PC-9 (cell line): ENCODE results near the gene GARNL3. TPM values are rescaled to one million over a fixed set of nuclear protein-coding genes. Genes with fewer than 3 reads are reported as not detected.
A peak's percentile ranks its signal among the peaks of the same experiment; 100 is the strongest.

Experiments
- BruUV-seq: library from RNA; stranded (reverse); fragments of 400-500 nt; replicated peaks from 2 replicates; lab custom pipeline; 2021; lab: Mats Ljungman, UMichigan
- CTCF ChIA-PET: fragments of 300-600 bp; sonication (Branson Sonifier 250); formaldehyde crosslinking; loops from one replicate; lab custom pipeline; 2022; ENCODE audit warnings: antibody characterized with exemption; lab: Charles Lee
- POLR2A ChIA-PET: fragments of 300-600 bp; sonication (Branson Sonifier 250); formaldehyde crosslinking; loops from one replicate; lab custom pipeline; 2022; ENCODE audit warnings: antibody characterized with exemption; ENCODE audit not compliant: unreplicated experiment; lab: Charles Lee
- DNase-seq, 2 experiments: peaks; one replicate each; pipeline versions ENCODE4 v3.0.0 to v3.0.0-alpha.2; 2015 to 2022; ENCODE audit warnings: mixed read lengths in 1 of 2
- H2AFZ ChIP-seq: fragments of 200-600 bp; sonication (generic); 2 replicates; pipeline ENCODE4 v1.8.1; 2017; ENCODE audit warnings: antibody characterized with exemption
- H3F3A ChIP-seq: fragments of 200-600 bp; sonication (generic); 2 replicates; pipeline ENCODE4 v1.8.1; 2017; ENCODE audit warnings: antibody characterized with exemption, mild to moderate bottlenecking, low read depth; ENCODE audit not compliant: insufficient read depth
- H3K27ac ChIP-seq: fragments of 200-600 bp; sonication (generic); 2 replicates; pipeline ENCODE4 v1.6.1; 2016; ENCODE audit warnings: mixed run types
- H3K27me3 ChIP-seq: fragments of 200-600 bp; sonication (generic); 2 replicates; pipeline ENCODE4 v1.6.1; 2016; ENCODE audit warnings: low read depth, mixed run types; ENCODE audit not compliant: insufficient read depth
- H3K36me3 ChIP-seq: fragments of 200-600 bp; sonication (generic); 2 replicates; pipeline ENCODE4 v1.6.1; 2016; ENCODE audit warnings: low read depth, mixed run types
- H3K4me1 ChIP-seq: fragments of 200-600 bp; sonication (generic); replicated peaks from 2 replicates; pipeline ENCODE4 v1.6.1; 2016; ENCODE audit warnings: mixed run types; ENCODE audit not compliant: insufficient read depth
- H3K4me2 ChIP-seq: fragments of 200-600 bp; sonication (generic); 2 replicates; pipeline ENCODE4 v1.6.1; 2017; ENCODE audit warnings: mixed run types
- H3K4me3 ChIP-seq: fragments of 200-600 bp; sonication (generic); 2 replicates; pipeline ENCODE4 v1.6.1; 2016; ENCODE audit warnings: mixed run types
- H3K79me2 ChIP-seq: fragments of 200-600 bp; sonication (generic); 2 replicates; pipeline ENCODE4 v1.6.1; 2017; ENCODE audit warnings: low read depth, mixed run types
- H3K9me2 ChIP-seq: fragments of 200-600 bp; sonication (generic); 2 replicates; pipeline ENCODE4 v1.8.1; 2017; ENCODE audit warnings: mild to moderate bottlenecking; ENCODE audit not compliant: insufficient read depth
- H3K9me3 ChIP-seq: fragments of 200-600 bp; sonication (generic); 2 replicates; pipeline ENCODE4 v1.8.1; 2016; ENCODE audit warnings: low read depth; ENCODE audit not compliant: insufficient read depth
- H4K20me1 ChIP-seq: fragments of 200-600 bp; sonication (generic); 2 replicates; pipeline ENCODE4 v1.8.1; 2017; ENCODE audit not compliant: insufficient read depth
- CTCF ChIP-seq: fragments of 200-600 bp; sonication (generic); conservative IDR thresholded peaks from 2 replicates; pipeline ENCODE4 v1.6.1; 2017; ENCODE audit warnings: mixed run types, antibody characterized with exemption, mild to moderate bottlenecking, moderate library complexity
- EZH2 ChIP-seq: fragments of 200-600 bp; sonication (generic); IDR thresholded peaks from 2 replicates; pipeline ENCODE4 v1.8.0; 2017; ENCODE audit warnings: antibody characterized with exemption, low read depth
- intact Hi-C: fragments of 100-400 bp; cut with micrococcal nuclease; formaldehyde crosslinking; loops from one replicate; pipeline ENCODE4 v1.10.0; 2022; ENCODE audit not compliant: unreplicated experiment
- total RNA-seq: library from RNA; stranded (reverse); gene quantifications from 2 replicates; pipeline ENCODE4 v1.2.3, GENCODE V29; 2021

GARNL3 gene
- total RNA-seq, 1 experiment from 2014 or later = 10.8 TPM

GRCh38 chr9:127407492-127407843, 142.9 kb downstream of the GARNL3 start:
- H3K36me3 ChIP-seq = no peaks in the 10 kb centered on the region
- H2AFZ ChIP-seq = no peak overlapping the region
- 0 out of 2 replicates have a peak, but pooled peaks cover 3% of the 10 kb centered on the region for H3F3A ChIP-seq
- ChIA-PET POLR2A (interaction anchor here (0.6 kb wide), 1 partner anchor 8 kb away, joined by 3 read pairs; no protein-coding TSS in a partner anchor), CTCF (no interaction called here)
- DNase-seq = no peak
- no peaks in the 10 kb centered on the region for H3K79me2 ChIP-seq
- no peaks in the 10 kb centered on the region for H3K4me1 ChIP-seq
- H3K9me3 ChIP-seq = no peaks in the 10 kb centered on the region
- H4K20me1 ChIP-seq = no peaks in the 10 kb centered on the region
- no peaks in the 10 kb centered on the region for H3K27me3 ChIP-seq
- H3K4me3 ChIP-seq = no peak overlapping the region
- intact Hi-C loops = no loop called here
- no peaks in the 10 kb centered on the region for H3K9me2 ChIP-seq
- H3K4me2 ChIP-seq = no peak overlapping the region
- H3K27ac ChIP-seq = no peak overlapping the region
- TF ChIP-seq EZH2 (no peak), CTCF (no peak)
- TSS peak; percentile 20 for BruUV-seq

- ChIA-PET POLR2A (no interaction called here), CTCF (interaction anchor here (0.6 to 0.7 kb wide), 2 partner anchors 35 to 452 kb away, joined by 3 to 10 read pairs; no protein-coding TSS in a partner anchor)
- H3K27ac ChIP-seq = no peak overlapping the region
Measured at GRCh38 chr9:127411122-127411521, 146.5 kb downstream of the GARNL3 start.

GRCh38 chr9:127415141-127415540, 150.6 kb downstream of the GARNL3 start:
- no peak overlapping the region for H2AFZ ChIP-seq
- no peaks in the 10 kb centered on the region for H3K79me2 ChIP-seq
- no TSS peak for BruUV-seq
- H3K9me2 ChIP-seq = no peaks in the 10 kb centered on the region
- no peak for DNase-seq
- no peak overlapping the region for H3K4me2 ChIP-seq
- H3K27ac ChIP-seq = no peak overlapping the region
- H3F3A ChIP-seq = peaks cover 15% of the 10 kb centered on the region; the same call in 1 of the 2 replicates
- intact Hi-C loops = no loop called here
- H3K4me3 ChIP-seq = no peak overlapping the region
- H4K20me1 ChIP-seq = no peaks in the 10 kb centered on the region; the same call in 1 of the 2 replicates
- H3K9me3 ChIP-seq = no peaks in the 10 kb centered on the region
- ChIA-PET POLR2A (no interaction called here), CTCF (no interaction called here)
- peaks cover 15% of the 10 kb centered on the region for H3K4me1 ChIP-seq
- H3K27me3 ChIP-seq = no peaks in the 10 kb centered on the region
- H3K36me3 ChIP-seq = no peaks in the 10 kb centered on the region
- no peak for TF ChIP-seq CTCF
- no peak for TF ChIP-seq EZH2

More at GRCh38 chr9:127411122-127411521, 146.5 kb downstream of the GARNL3 start:
- BruUV-seq = no TSS peak
- Histone ChIP-seq H3K4me3 (no peak overlapping the region), H3F3A (0 out of 2 replicates have a peak, but pooled peaks cover 3% of the 10 kb centered on the region), H3K27me3 (no peaks in the 10 kb centered on the region), H3K36me3 (no peaks in the 10 kb centered on the region), H3K79me2 (no peaks in the 10 kb centered on the region), H3K9me2 (no peaks in the 10 kb centered on the region), H3K9me3 (no peaks in the 10 kb centered on the region), H3K4me2 (no peak overlapping the region), H3K4me1 (no peaks in the 10 kb centered on the region), H4K20me1 (no peaks in the 10 kb centered on the region; the same call in 1 of the 2 replicates), H2AFZ (no peak overlapping the region)
- TF ChIP-seq EZH2 = no peak
- TF ChIP-seq CTCF = no peak
- no peak for DNase-seq
- intact Hi-C loops = no loop called here
